CD14-positive monocyte (primary cell): ENCODE measurements around the gene OLFML2B. TPM values are rescaled to one million over a fixed set of nuclear protein-coding genes. Genes with fewer than 3 reads are reported as not detected.

Source experiments
- DNase-seq, 3 donors: peaks; one replicate each; pipeline ENCODE4 v3.0.0-alpha.2; 2011 to 2022
- H2AFZ ChIP-seq: 2 replicates; pipeline ENCODE4 v1.6.0; 2012; ENCODE audit warnings: mild to moderate bottlenecking, low read depth, low read length, inconsistent platforms; ENCODE audit not compliant: insufficient read depth, poor library complexity, severe bottlenecking
- H3K27ac ChIP-seq, 2 donors: 1 replicate in 1 of 2; 2 replicates in 1 of 2; pipeline ENCODE4 v1.5.1; 2012 to 2013; ENCODE audit warnings: low read length in 2 of 2, control low read depth in 1 of 2, inconsistent platforms in 1 of 2, low read depth in 1 of 2, mild to moderate bottlenecking in 1 of 2
- H3K27me3 ChIP-seq, 2 donors: one replicate each; pipeline versions ENCODE4 v1.6.0 to v1.6.1; 2011 to 2013; ENCODE audit warnings: low read length in 2 of 2; ENCODE audit not compliant: control insufficient read depth in 2 of 2, insufficient read depth in 2 of 2
- H3K36me3 ChIP-seq, 2 donors: replicated peaks in 1 of 2; 1 replicate in 1 of 2; 2 replicates in 1 of 2; pipeline versions ENCODE4 v1.5.1 to v1.6.1; 2012 to 2013; ENCODE audit warnings: low read length in 2 of 2, control low read depth in 1 of 2, inconsistent platforms in 1 of 2, mild to moderate bottlenecking in 1 of 2; ENCODE audit not compliant: insufficient read depth in 2 of 2, control insufficient read depth in 1 of 2
- H3K4me1 ChIP-seq, 2 donors: 1 replicate in 1 of 2; 2 replicates in 1 of 2; pipeline versions ENCODE4 v1.5.1 to v1.6.1; 2012 to 2013; ENCODE audit warnings: low read length in 2 of 2, control low read depth in 1 of 2, inconsistent platforms in 1 of 2, mild to moderate bottlenecking in 1 of 2, moderate library complexity in 1 of 2; ENCODE audit not compliant: insufficient read depth in 2 of 2, control insufficient read depth in 1 of 2
- H3K4me2 ChIP-seq: replicated peaks from 2 replicates; pipeline ENCODE3; 2012; ENCODE audit warnings: low read length, moderate library complexity, mild to moderate bottlenecking; ENCODE audit not compliant: poor library complexity, severe bottlenecking; ENCODE audit errors: extremely low read depth
- H3K4me3 ChIP-seq, 3 experiments: fragments of 200-600 bp in 1 of 3; sonication (generic) in 1 of 3; replicated peaks in 1 of 3; 1 replicate in 2 of 3; 2 replicates in 1 of 3; pipeline ENCODE4 v1.5.1; 2011 to 2013; ENCODE audit warnings: low read length in 3 of 3, mild to moderate bottlenecking in 3 of 3, control low read depth in 2 of 3, low read depth in 2 of 3, inconsistent platforms in 1 of 3, moderate library complexity in 1 of 3
- H3K79me2 ChIP-seq: 2 replicates; pipeline ENCODE4 v1.6.0; 2012; ENCODE audit warnings: mild to moderate bottlenecking, control low read depth, inconsistent platforms, low read length, moderate library complexity; ENCODE audit not compliant: insufficient read depth
- H3K9ac ChIP-seq: 2 replicates; pipeline ENCODE4 v1.6.0; 2017; ENCODE audit warnings: low read length, mild to moderate bottlenecking; ENCODE audit not compliant: insufficient read depth, poor library complexity, severe bottlenecking
- H3K9me3 ChIP-seq, 2 donors: replicated peaks in 1 of 2; 1 replicate in 1 of 2; 2 replicates in 1 of 2; pipeline versions ENCODE4 v1.5.1 to v1.6.1; 2012 to 2013; ENCODE audit warnings: low read length in 2 of 2, control low read depth in 1 of 2; ENCODE audit not compliant: control insufficient read depth in 1 of 2, insufficient read depth in 1 of 2
- H4K20me1 ChIP-seq: 2 replicates; pipeline ENCODE4 v1.6.0; 2012; ENCODE audit warnings: mild to moderate bottlenecking, low read length, control low read depth, moderate library complexity; ENCODE audit not compliant: insufficient read depth
- H3K27ac Mint-ChIP-seq, 7 donors: one replicate each; pipeline ENCODE4 v1.8.0; 2020; ENCODE audit warnings: mild to moderate bottlenecking in 7 of 7, mixed read lengths in 7 of 7, moderate library complexity in 6 of 7, inconsistent platforms in 2 of 7
- H3K27me3 Mint-ChIP-seq, 3 donors: one replicate each; pipeline ENCODE4 v1.8.0; 2021 to 2022; ENCODE audit warnings: low read depth in 3 of 3, mild to moderate bottlenecking in 3 of 3, mixed read lengths in 3 of 3, moderate library complexity in 3 of 3, inconsistent platforms in 1 of 3
- H3K36me3 Mint-ChIP-seq, 2 donors: one replicate each; pipeline ENCODE4 v1.8.0; 2020; ENCODE audit warnings: mixed read lengths in 2 of 2, inconsistent platforms in 1 of 2, mild to moderate bottlenecking in 1 of 2
- H3K4me1 Mint-ChIP-seq: one replicate; pipeline ENCODE4 v1.8.0; 2020; ENCODE audit warnings: mild to moderate bottlenecking, mixed read lengths
- H3K4me3 Mint-ChIP-seq, 2 donors: one replicate each; pipeline ENCODE4 v1.8.0; 2020; ENCODE audit warnings: mild to moderate bottlenecking in 2 of 2, mixed read lengths in 2 of 2, moderate library complexity in 1 of 2
- H3K9me3 Mint-ChIP-seq, 7 donors: one replicate each; pipeline ENCODE4 v1.8.0; 2020 to 2022; ENCODE audit warnings: mixed read lengths in 7 of 7, mild to moderate bottlenecking in 6 of 7, moderate library complexity in 6 of 7, inconsistent platforms in 2 of 7
- WGBS: methylation state at CpG from one replicate; pipeline ENCODE4 v1.1.5; 2013; ENCODE audit warnings: missing lambda C conversion rate; ENCODE audit not compliant: insufficient coverage; 5-methylcytosine and 5-hydroxymethylcytosine counted together
- intact Hi-C, 2 donors: fragments of 100-400 bp; cut with micrococcal nuclease; formaldehyde crosslinking; loops; one replicate each; pipeline versions ENCODE4 v1.15.0 to v1.15.1; 2023
- polyA plus RNA-seq, 3 donors: library from polyadenylated mRNA; depleted of rRNA in 1 of 3; unstranded in 2 of 3; stranded (reverse) in 1 of 3; fragments of 300-500 nt in 2 of 3; fragments of >200 nt in 1 of 3; fragmentation: Illumina TruSeq in 2 of 3; gene quantifications; 1 replicate in 2 of 3; 2 replicates in 1 of 3; pipeline ENCODE4 v1.2.3, GENCODE V29; 2012 to 2021
- TF ChIP-seq, protein P1 (sequence below): fragments of 200-600 bp; IDR thresholded peaks from one replicate; pipeline ENCODE4 v1.8.0; 2022; ENCODE audit warnings: antibody characterized with exemption, mild to moderate bottlenecking

Gene OLFML2B
- polyA plus RNA-seq, 3 donors = 0.66 to 1.4 (median 0.95) TPM

DNA sequence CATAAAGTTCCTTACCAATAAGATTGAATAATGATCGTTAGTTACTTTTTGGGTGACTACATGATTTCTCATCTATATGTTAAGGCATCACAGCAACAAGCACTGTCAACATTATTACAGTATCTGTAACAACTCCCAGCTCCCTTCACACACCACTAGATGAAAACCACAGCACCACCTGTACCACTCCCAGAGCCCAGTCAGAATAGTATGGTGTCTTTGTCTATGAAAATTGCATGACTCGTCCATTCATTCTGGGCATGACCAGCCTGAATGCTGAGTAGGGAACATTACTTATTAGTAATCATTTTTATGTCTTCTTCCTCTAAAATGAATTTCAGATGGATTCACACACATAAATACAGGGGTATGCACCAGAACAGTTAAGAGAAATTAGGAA lies 7.0 kb downstream of the OLFML2B start:
- H4K20me1 ChIP-seq = no peaks in the 10 kb centered on the region
- WGBS = no CpG with 5 or more reads among the region's 2 CpGs
- Mint-ChIP-seq H3K27me3 (peaks cover 6 to 11% (median 10%) of the 10 kb centered on the region in 3 donors), H3K9me3 (peaks cover 0 to 5% (median 0%) of the 10 kb centered on the region in 7 donors), H3K4me3 (no peak overlapping the region), H3K4me1 (no peaks in the 10 kb centered on the region), H3K36me3 (no peaks in the 10 kb centered on the region), H3K27ac (no peak overlapping the region)
- H3K27ac ChIP-seq = no peak overlapping the region
- intact Hi-C loops = no loop called here
- H3K9me3 ChIP-seq = no peaks in the 10 kb centered on the region
- no peak overlapping the region for H3K4me2 ChIP-seq
- H3K4me3 ChIP-seq = no peak overlapping the region
- peaks cover 0 to 4% of the 10 kb centered on the region in 2 donors for H3K27me3 ChIP-seq
- TF ChIP-seq, protein P1, sequence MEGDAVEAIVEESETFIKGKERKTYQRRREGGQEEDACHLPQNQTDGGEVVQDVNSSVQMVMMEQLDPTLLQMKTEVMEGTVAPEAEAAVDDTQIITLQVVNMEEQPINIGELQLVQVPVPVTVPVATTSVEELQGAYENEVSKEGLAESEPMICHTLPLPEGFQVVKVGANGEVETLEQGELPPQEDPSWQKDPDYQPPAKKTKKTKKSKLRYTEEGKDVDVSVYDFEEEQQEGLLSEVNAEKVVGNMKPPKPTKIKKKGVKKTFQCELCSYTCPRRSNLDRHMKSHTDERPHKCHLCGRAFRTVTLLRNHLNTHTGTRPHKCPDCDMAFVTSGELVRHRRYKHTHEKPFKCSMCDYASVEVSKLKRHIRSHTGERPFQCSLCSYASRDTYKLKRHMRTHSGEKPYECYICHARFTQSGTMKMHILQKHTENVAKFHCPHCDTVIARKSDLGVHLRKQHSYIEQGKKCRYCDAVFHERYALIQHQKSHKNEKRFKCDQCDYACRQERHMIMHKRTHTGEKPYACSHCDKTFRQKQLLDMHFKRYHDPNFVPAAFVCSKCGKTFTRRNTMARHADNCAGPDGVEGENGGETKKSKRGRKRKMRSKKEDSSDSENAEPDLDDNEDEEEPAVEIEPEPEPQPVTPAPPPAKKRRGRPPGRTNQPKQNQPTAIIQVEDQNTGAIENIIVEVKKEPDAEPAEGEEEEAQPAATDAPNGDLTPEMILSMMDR = no peak
- H3K36me3 ChIP-seq = no peaks in the 10 kb centered on the region
- H3K79me2 ChIP-seq = no peaks in the 10 kb centered on the region
- no peak overlapping the region for H3K9ac ChIP-seq
- no peak for DNase-seq
- no peaks in the 10 kb centered on the region for H3K4me1 ChIP-seq
- no peak overlapping the region for H2AFZ ChIP-seq

DNA sequence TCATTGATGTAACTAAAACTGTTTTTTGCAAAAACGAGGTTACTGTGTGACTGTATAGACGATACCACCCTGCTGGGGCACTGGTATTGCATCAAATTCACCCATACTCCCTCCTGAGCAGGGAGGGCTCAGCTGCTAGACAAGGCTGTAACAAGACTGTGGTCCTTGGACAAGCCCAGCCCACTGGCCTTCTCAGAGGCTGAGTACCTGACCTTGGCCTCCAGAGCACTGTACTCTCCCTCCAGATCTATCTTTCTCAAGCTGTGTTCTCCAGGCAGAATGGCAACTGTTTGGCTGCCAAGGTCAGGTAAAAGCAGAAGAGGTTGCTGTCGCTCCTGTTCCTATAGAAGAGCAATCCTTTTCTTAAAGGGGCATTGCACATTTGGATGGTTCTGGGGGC lies 8.5 kb downstream of the OLFML2B start:
- no peaks in the 10 kb centered on the region for H3K4me1 Mint-ChIP-seq
- Histone ChIP-seq H2AFZ (no peak overlapping the region), H3K79me2 (no peaks in the 10 kb centered on the region), H3K36me3 (no peaks in the 10 kb centered on the region), H3K9ac (no peak overlapping the region), H4K20me1 (no peaks in the 10 kb centered on the region), H3K27ac (no peak overlapping the region), H3K27me3 (no peaks in the 10 kb centered on the region), H3K9me3 (no peaks in the 10 kb centered on the region), H3K4me2 (no peak overlapping the region), H3K4me1 (no peaks in the 10 kb centered on the region), H3K4me3 (no peak overlapping the region)
- peaks cover 4 to 6% (median 5%) of the 10 kb centered on the region in 3 donors for H3K27me3 Mint-ChIP-seq
- no peak overlapping the region for H3K27ac Mint-ChIP-seq
- H3K4me3 Mint-ChIP-seq = no peak overlapping the region
- no peak for DNase-seq
- no peaks in the 10 kb centered on the region for H3K36me3 Mint-ChIP-seq
- intact Hi-C loops = no loop called here
- TF ChIP-seq, protein P1 = no peak
- WGBS = 90% methylated on average over 2 of the region's 3 CpGs
- H3K9me3 Mint-ChIP-seq = peaks cover 0 to 5% (median 0%) of the 10 kb centered on the region in 7 donors
